ENCODE results near the gene TGIF2LY.
"Not testable (repeated sequence)": the region's sequence is repeated elsewhere in the genome, so short reads cannot be mapped to it uniquely, and the experiment has no call there.

The TGIF2LY gene

DNA sequence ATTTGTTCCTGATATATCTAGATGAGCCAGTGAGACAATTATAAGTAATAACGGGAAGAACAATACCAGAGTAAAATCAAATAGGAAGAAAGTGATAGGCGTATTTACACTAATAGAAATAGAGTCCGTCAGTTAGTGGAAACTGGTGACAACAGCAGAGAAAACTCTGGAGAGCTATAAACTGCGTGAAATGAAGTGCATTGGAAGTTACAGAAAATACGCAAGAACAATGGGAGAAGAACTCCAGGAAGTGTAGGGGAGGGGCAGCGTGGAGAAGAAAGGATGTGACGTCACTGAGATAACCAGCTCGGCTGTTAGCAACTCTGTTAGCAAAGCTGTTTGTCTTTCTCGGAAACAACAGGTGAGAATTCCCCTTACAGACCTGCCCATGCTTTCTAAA lies at the start of gene TGIF2LY:
Gene TGIF2LY, plus strand, starts transcription at position 301 of the 400 bp plus-strand sequence. CDS start 178 bp downstream, outside the sequence.
- DNase-seq, result not testable (repeated sequence)
